Liver (tissue), 9 donors: Measurements from ENCODE around the gene SLC39A3. TPM values are rescaled to one million over a fixed set of nuclear protein-coding genes. Genes with fewer than 3 reads are reported as not detected.

ENCODE experiments used
- DNase-seq: peaks from one replicate; pipeline ENCODE4 v3.0.0-alpha.2; 2017; ENCODE audit warnings: low spot score
- H3K27ac ChIP-seq, 2 donors: one replicate each; pipeline ENCODE4 v1.7.0; 2013; ENCODE audit warnings: inconsistent platforms in 2 of 2, low read length in 2 of 2, control low read depth in 1 of 2, low read depth in 1 of 2, mild to moderate bottlenecking in 1 of 2
- H3K27me3 ChIP-seq, 4 donors: one replicate each; pipeline versions ENCODE4 v1.6.1 to v1.7.0; 2013; ENCODE audit warnings: low read length in 3 of 4, inconsistent platforms in 1 of 4, mild to moderate bottlenecking in 1 of 4, moderate library complexity in 1 of 4; ENCODE audit not compliant: control insufficient read depth in 4 of 4, insufficient read depth in 4 of 4
- H3K36me3 ChIP-seq, 4 donors: one replicate each; pipeline versions ENCODE4 v1.6.1 to v1.7.0; 2013; ENCODE audit warnings: low read length in 3 of 4, mild to moderate bottlenecking in 3 of 4, low read depth in 1 of 4, moderate library complexity in 1 of 4; ENCODE audit not compliant: control insufficient read depth in 4 of 4, insufficient read depth in 3 of 4
- H3K4me1 ChIP-seq, 4 donors: one replicate each; pipeline versions ENCODE4 v1.6.1 to v1.7.0; 2013; ENCODE audit warnings: low read length in 3 of 4, mild to moderate bottlenecking in 3 of 4, moderate library complexity in 1 of 4; ENCODE audit not compliant: control insufficient read depth in 4 of 4, insufficient read depth in 4 of 4
- H3K4me3 ChIP-seq, 3 donors: one replicate each; pipeline versions ENCODE4 v1.6.1 to v1.7.0; 2013; ENCODE audit warnings: low read length in 3 of 3, control low read depth in 1 of 3, low read depth in 1 of 3, mild to moderate bottlenecking in 1 of 3
- H3K9ac ChIP-seq, 2 donors: one replicate each; pipeline ENCODE4 v1.7.0; 2013; ENCODE audit warnings: low read length in 2 of 2, mild to moderate bottlenecking in 2 of 2, moderate library complexity in 2 of 2, control low read depth in 1 of 2, low read depth in 1 of 2
- H3K9me3 ChIP-seq, 4 donors: one replicate each; pipeline versions ENCODE4 v1.6.1 to v1.7.0; 2013; ENCODE audit warnings: low read length in 3 of 4; ENCODE audit not compliant: control insufficient read depth in 4 of 4
- FOXA2 ChIP-seq: IDR thresholded peaks from 2 replicates; pipeline ENCODE4 v1.6.1; 2016; ENCODE audit warnings: antibody characterized with exemption
- GABPA ChIP-seq, 2 donors: IDR thresholded peaks in 1 of 2; conservative IDR thresholded peaks in 1 of 2; 2 replicates each; pipeline ENCODE4 v1.6.1; 2016; ENCODE audit warnings: antibody characterized with exemption in 2 of 2, mild to moderate bottlenecking in 1 of 2, moderate library complexity in 1 of 2
- HNF4A ChIP-seq, 2 donors: conservative IDR thresholded peaks; 2 replicates each; pipeline ENCODE4 v1.6.1; 2016; ENCODE audit warnings: antibody characterized with exemption in 2 of 2, mild to moderate bottlenecking in 2 of 2
- HNF4G ChIP-seq: IDR thresholded peaks from 2 replicates; pipeline ENCODE4 v1.6.1; 2016; ENCODE audit warnings: antibody characterized with exemption
- MAX ChIP-seq: IDR thresholded peaks from 2 replicates; pipeline ENCODE4 v1.6.1; 2016; ENCODE audit warnings: antibody characterized with exemption
- NR2F2 ChIP-seq: IDR thresholded peaks from 2 replicates; pipeline ENCODE4 v1.6.1; 2016; ENCODE audit warnings: antibody characterized with exemption
- RAD21 ChIP-seq, 2 donors: IDR thresholded peaks; 2 replicates each; pipeline ENCODE4 v1.6.1; 2016; ENCODE audit warnings: antibody characterized with exemption in 2 of 2, mild to moderate bottlenecking in 2 of 2
- REST ChIP-seq: IDR thresholded peaks from 2 replicates; pipeline ENCODE4 v1.6.1; 2016; ENCODE audit warnings: antibody characterized with exemption, mild to moderate bottlenecking
- SP1 ChIP-seq: IDR thresholded peaks from 2 replicates; pipeline ENCODE4 v1.6.1; 2018; ENCODE audit warnings: antibody characterized with exemption, mild to moderate bottlenecking
- YY1 ChIP-seq: IDR thresholded peaks from 2 replicates; pipeline ENCODE4 v1.6.1; 2016; ENCODE audit warnings: antibody characterized with exemption, mild to moderate bottlenecking
- WGBS: extraction: QIAGEN DNeasy Blood & Tissue Kit; methylation state at CpG from one replicate; pipeline ENCODE4 v1.1.7; 2013; 5-methylcytosine and 5-hydroxymethylcytosine counted together
- polyA plus RNA-seq, 2 donors: library from polyadenylated mRNA; stranded (reverse) in 1 of 2; unstranded in 1 of 2; fragments of 200-250 nt in 1 of 2; fragments of >200 nt in 1 of 2; fragmentation: Nextera tagmentation in 1 of 2; extraction: Ambion mirVana in 1 of 2; gene quantifications; one replicate each; pipeline versions ENCODE4 v1.2.1 to v1.2.3, GENCODE V29; 2013 to 2015
- total RNA-seq, 2 donors: library from RNA; depleted of rRNA; stranded (reverse); fragments of >200 nt; gene quantifications; one replicate each; pipeline ENCODE4 v1.2.3, GENCODE V29; 2014
- TF ChIP-seq, protein P1 (sequence below): IDR thresholded peaks from 2 replicates; pipeline ENCODE4 v1.6.1; 2016; ENCODE audit warnings: antibody characterized with exemption
- donor health status: healthy.
- donor health status: healthy.
- donor health status: healthy.
- donor health status: healthy.
- donor health status: healthy.

The SLC39A3 gene
- total and polyA plus RNA-seq, 4 donors = 19.8 to 29.0 (median 24.2) TPM

DNA sequence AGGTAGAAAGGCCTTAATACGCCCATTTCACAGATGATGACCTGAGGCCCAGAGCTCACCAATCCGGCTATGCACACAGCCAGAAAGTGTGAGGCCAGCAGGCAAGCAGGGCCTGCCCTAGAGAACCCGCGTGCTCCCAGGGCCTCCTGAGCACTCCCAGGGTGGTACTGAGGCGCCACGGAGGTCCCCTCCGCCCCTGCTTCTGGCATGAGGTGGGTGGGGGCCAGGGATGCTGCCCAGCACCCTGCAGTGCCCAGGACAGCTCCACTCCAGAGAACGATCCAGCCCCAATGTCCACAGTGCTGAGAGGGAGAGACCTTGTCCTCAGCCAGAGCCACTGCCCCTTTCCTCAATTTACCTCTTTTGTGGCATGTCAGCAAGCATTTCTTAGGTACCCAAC, 29.4 kb upstream of the SLC39A3 start:
- Histone ChIP-seq H3K4me3 (no peak overlapping the region), H3K9me3 (no peaks in the 10 kb centered on the region), H3K9ac (no peak overlapping the region), H3K36me3 (peaks cover 0 to 21% (median 6%) of the 10 kb centered on the region in 4 donors), H3K4me1 (peaks cover 0 to 3% (median under 1%) of the 10 kb centered on the region in 4 donors), H3K27me3 (no peaks in the 10 kb centered on the region), H3K27ac (no peak overlapping the region)
- no peak for TF ChIP-seq MAX
- no peak for TF ChIP-seq HNF4G
- no peak for TF ChIP-seq YY1
- TF ChIP-seq REST = no peak
- TF ChIP-seq, protein P1, sequence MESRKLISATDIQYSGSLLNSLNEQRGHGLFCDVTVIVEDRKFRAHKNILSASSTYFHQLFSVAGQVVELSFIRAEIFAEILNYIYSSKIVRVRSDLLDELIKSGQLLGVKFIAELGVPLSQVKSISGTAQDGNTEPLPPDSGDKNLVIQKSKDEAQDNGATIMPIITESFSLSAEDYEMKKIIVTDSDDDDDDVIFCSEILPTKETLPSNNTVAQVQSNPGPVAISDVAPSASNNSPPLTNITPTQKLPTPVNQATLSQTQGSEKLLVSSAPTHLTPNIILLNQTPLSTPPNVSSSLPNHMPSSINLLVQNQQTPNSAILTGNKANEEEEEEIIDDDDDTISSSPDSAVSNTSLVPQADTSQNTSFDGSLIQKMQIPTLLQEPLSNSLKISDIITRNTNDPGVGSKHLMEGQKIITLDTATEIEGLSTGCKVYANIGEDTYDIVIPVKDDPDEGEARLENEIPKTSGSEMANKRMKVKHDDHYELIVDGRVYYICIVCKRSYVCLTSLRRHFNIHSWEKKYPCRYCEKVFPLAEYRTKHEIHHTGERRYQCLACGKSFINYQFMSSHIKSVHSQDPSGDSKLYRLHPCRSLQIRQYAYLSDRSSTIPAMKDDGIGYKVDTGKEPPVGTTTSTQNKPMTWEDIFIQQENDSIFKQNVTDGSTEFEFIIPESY = no peak
- no peak for TF ChIP-seq NR2F2
- TF ChIP-seq HNF4A (conservative IDR thresholded peaks at IDR 0.05) = no peak
- 98% methylated on average over 8 of the region's 8 CpGs for WGBS
- DNase-seq = no peak

DNA sequence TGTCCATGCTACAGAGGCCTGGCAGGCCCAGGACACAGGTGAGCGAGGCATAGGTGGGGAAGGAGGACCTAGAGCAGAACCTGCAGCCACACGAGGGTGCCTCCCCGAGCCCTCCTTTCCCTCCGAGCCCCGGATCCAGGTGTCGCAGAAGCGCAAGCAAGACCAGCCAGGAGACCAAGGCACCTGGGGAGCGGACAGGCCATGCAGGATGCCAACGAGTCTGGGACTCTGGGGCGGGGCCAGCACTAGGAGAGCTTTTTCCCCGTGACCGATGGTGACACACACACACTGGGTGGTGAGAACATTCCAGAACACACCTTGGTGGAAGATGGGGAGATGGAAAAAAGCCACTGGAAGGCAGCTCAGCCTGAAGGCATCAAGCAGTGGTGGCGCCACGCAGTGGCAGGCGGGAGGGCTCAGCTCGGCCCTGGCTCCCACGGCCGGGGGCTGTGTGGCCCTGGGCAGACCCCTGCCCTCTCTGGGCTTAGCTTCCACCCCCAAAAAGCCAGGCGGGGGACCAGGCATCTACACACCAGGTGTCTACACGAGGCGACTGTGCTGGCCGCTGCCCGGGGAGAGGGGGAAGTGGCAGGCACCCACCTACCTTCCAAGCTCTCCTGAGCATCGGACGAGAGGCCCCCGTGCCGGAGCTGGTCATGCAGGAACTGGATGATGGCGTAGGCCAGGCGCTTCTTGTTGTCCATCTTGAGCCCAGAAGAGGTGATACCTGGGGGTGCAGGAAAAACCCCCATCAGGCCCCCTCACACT, 28.7 kb upstream of the SLC39A3 start:
- Histone ChIP-seq H3K9ac (no peak overlapping the region), H3K36me3 (peaks cover 1 to 28% (median 7%) of the 10 kb centered on the region in 4 donors)
- WGBS = 97% methylated on average over 29 of the region's 29 CpGs

More for the DNA sequence above, 28.7 kb upstream of the SLC39A3 start:
- Histone ChIP-seq H3K4me3 (no peak overlapping the region), H3K27ac (no peak overlapping the region), H3K4me1 (peaks cover 0 to 3% (median under 1%) of the 10 kb centered on the region in 4 donors), H3K27me3 (no peaks in the 10 kb centered on the region), H3K9me3 (no peaks in the 10 kb centered on the region)
- TF ChIP-seq HNF4G = no peak
- no peak for TF ChIP-seq RAD21 (IDR thresholded peaks at IDR 0.05)
- no peak for TF ChIP-seq FOXA2
- TF ChIP-seq SP1 = no peak
- no peak for TF ChIP-seq REST
- no peak for TF ChIP-seq HNF4A (conservative IDR thresholded peaks at IDR 0.05)
- no peak for TF ChIP-seq GABPA (IDR thresholded peaks at IDR 0.05 in 1 of 2, conservative IDR thresholded peaks at IDR 0.05 in 1 of 2)
- no peak for TF ChIP-seq NR2F2
- DNase-seq = no peak
